Measurements from ENCODE around the gene NOL4L. TPM values are rescaled to one million over a fixed set of nuclear protein-coding genes. Genes with fewer than 3 reads are reported as not detected.

NOL4L gene
- total and polyA plus RNA-seq, 2 donors (not counting 3 experiments of a cell fraction or from before 2014, with no cell fraction given), result 55.2 to 79.6 TPM

DNA sequence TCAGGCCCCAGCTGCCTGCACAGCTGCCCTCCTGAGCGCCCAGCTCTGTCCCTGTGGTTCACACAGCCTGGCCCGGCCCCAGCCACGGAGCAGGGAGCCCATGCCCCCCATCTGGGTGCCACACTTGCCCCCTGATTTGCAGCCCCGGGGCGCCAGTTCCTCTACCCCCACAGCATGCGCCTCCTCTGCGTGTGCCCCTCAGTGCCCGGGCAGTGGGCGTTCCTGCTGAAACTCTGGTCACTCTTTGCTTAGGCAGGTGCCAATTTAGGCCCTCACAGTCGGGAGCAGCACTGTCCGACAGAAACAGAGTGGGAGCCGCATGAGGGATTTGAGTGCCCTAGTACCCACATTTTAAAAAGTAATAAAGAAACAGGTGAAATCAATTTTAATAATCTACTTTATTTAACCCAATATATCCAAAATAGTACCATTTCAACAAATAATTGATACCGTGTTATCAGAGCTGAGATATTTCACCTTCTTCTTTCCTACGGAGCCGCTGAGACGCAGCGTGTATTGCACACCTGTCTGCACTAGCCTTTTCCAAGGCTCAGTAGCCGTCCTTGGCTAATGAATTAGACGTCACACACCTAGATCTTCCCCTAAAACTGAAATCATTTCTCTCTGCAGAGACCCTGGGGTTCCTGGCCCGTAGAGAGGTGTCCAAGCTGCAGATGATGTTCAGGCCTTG lies 120.6 kb downstream of the NOL4L start:
- TF ChIP-seq EZH2 (IDR thresholded peaks at IDR 0.05; ENCODE audit: borderline replicate concordance, low read depth, low read length, severe bottlenecking) (no peak), GATA2 (IDR thresholded peaks at IDR 0.05; ENCODE audit: insufficient read depth, insufficient read length, low read depth, low read length) (no peak), JUN (IDR thresholded peaks at IDR 0.05; ENCODE audit: borderline replicate concordance, insufficient read depth, insufficient read length, low read depth) (no peak)
- TF ChIP-seq, protein P1, sequence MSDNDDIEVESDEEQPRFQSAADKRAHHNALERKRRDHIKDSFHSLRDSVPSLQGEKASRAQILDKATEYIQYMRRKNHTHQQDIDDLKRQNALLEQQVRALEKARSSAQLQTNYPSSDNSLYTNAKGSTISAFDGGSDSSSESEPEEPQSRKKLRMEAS (IDR thresholded peaks at IDR 0.05; ENCODE audit: insufficient read depth, insufficient read length), result no peak
- TF ChIP-seq, protein P2, sequence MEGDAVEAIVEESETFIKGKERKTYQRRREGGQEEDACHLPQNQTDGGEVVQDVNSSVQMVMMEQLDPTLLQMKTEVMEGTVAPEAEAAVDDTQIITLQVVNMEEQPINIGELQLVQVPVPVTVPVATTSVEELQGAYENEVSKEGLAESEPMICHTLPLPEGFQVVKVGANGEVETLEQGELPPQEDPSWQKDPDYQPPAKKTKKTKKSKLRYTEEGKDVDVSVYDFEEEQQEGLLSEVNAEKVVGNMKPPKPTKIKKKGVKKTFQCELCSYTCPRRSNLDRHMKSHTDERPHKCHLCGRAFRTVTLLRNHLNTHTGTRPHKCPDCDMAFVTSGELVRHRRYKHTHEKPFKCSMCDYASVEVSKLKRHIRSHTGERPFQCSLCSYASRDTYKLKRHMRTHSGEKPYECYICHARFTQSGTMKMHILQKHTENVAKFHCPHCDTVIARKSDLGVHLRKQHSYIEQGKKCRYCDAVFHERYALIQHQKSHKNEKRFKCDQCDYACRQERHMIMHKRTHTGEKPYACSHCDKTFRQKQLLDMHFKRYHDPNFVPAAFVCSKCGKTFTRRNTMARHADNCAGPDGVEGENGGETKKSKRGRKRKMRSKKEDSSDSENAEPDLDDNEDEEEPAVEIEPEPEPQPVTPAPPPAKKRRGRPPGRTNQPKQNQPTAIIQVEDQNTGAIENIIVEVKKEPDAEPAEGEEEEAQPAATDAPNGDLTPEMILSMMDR (IDR thresholded peaks at IDR 0.05; ENCODE audit: extremely low read depth in 1 of 2, insufficient read depth in 1 of 2, low read depth in 1 of 2, low read length in 2 of 2), result no peak
- POLR2A ChIA-PET, result no interaction called here
- H4K20me1 ChIP-seq (replicated peaks; ENCODE audit: control insufficient read depth, extremely low read depth, insufficient read depth, low read length), result no peaks in the 10 kb centered on the region
- no peak overlapping the region for H2AFZ ChIP-seq (ENCODE audit: low read depth, low read length)
- no peaks in the 10 kb centered on the region for H3K27me3 ChIP-seq (ENCODE audit: control insufficient read depth in 2 of 2, insufficient read depth in 2 of 2, low read length in 2 of 2)
- H3K9me3 ChIP-seq (replicated peaks; ENCODE audit: control insufficient read depth, insufficient read depth, low read length), result no peaks in the 10 kb centered on the region
- H3K4me2 ChIP-seq (ENCODE audit: insufficient read depth, low read length), result no peak overlapping the region
- dilution Hi-C loops (cut with MboI; ENCODE audit: extremely low pct_ligation_motif_present, low sequenced_read_pairs), result no loop called here
- CTCF ChIA-PET, result no interaction called here
- H3K27ac ChIP-seq (ENCODE audit: insufficient read depth, low read depth, low read length), result peak overlapping the region; percentile 97
- intact Hi-C loops (cut with micrococcal nuclease), result loop anchor here (1.0 kb wide), 1 partner anchor 20 kb away; no protein-coding TSS in a partner anchor
- DNase-seq (ENCODE audit: low read depth, low spot score) (no peak), FAIRE-seq (no peak)
- H3K9me1 ChIP-seq (replicated peaks; ENCODE audit: control insufficient read depth, extremely low read depth, insufficient read depth, low read length), result no peaks in the 10 kb centered on the region
- no peak overlapping the region for H3K4me3 ChIP-seq (replicated peaks in 1 of 3; ENCODE audit: insufficient read depth in 1 of 3, low read depth in 1 of 3, low read length in 3 of 3)
- BruUV-seq (replicated peaks), result no TSS peak
- H3K9ac ChIP-seq (replicated peaks; ENCODE audit: extremely low read depth, insufficient read depth, low read length), result peak overlapping the region; percentile 71
- peaks cover 8 to 31% of the 10 kb centered on the region in 2 experiments for H3K36me3 ChIP-seq (ENCODE audit: control insufficient read depth in 2 of 2, extremely low read depth in 1 of 2, insufficient read depth in 2 of 2, low read length in 2 of 2)
- peaks cover 98% of the 10 kb centered on the region for H3K79me2 ChIP-seq (ENCODE audit: control insufficient read depth, insufficient read depth, low read length)
- peaks cover 55% of the 10 kb centered on the region for H3K4me1 ChIP-seq (ENCODE audit: control insufficient read depth, extremely low read depth, insufficient read depth, low read length)

All from endothelial cell of umbilical vein (primary cell).